Thyroid gland (tissue), 4 donors: ENCODE data around the gene CPN2.

Experiments
- CTCF ChIP-seq, 6 experiments: fragments of 200-600 bp in 3 of 6; fragments of 450-650 bp in 3 of 6; sonication (generic) in 3 of 6; IDR thresholded peaks; one replicate each; pipeline ENCODE4 v1.5.1; 2016 to 2019; ENCODE audit warnings: antibody characterized with exemption in 6 of 6, mild to moderate bottlenecking in 2 of 6, inconsistent platforms in 1 of 6, moderate library complexity in 1 of 6
- POLR2A ChIP-seq, 2 donors: fragments of 450-650 bp; IDR thresholded peaks; one replicate each; pipeline ENCODE4 v1.6.1; 2017; ENCODE audit warnings: antibody characterized with exemption in 2 of 2, mild to moderate bottlenecking in 2 of 2, moderate library complexity in 1 of 2

- no peak for TF ChIP-seq CTCF (IDR thresholded peaks at IDR 0.05)
- no peak for TF ChIP-seq POLR2A (IDR thresholded peaks at IDR 0.05)
Measured at GRCh38 chr3:194383276-194383940, 32.3 kb upstream of the CPN2 start.
